OCI-LY7 (cell line): Measurements from ENCODE around the gene KCNJ15. TPM values are rescaled to one million over a fixed set of nuclear protein-coding genes. Genes with fewer than 3 reads are reported as not detected.

ENCODE experiments used
- BruUV-seq: library from RNA; stranded (reverse); fragments of 400-500 nt; replicated peaks from 2 replicates; lab custom pipeline; 2021; lab: Mats Ljungman, UMichigan
- CTCF ChIA-PET: fragments of 300-600 bp; sonication (Branson Sonifier 250); formaldehyde crosslinking; loops from one replicate; lab custom pipeline; 2022; ENCODE audit warnings: antibody characterized with exemption; ENCODE audit not compliant: unreplicated experiment; lab: Charles Lee
- POLR2A ChIA-PET: fragments of 300-600 bp; sonication (Branson Sonifier 250); formaldehyde crosslinking; loops from one replicate; lab custom pipeline; 2022; ENCODE audit warnings: antibody characterized with exemption; lab: Charles Lee
- DNase-seq: peaks from one replicate; pipeline ENCODE4 v3.0.0-alpha.2; 2015; ENCODE audit warnings: low spot score
- H2AFZ ChIP-seq: fragments of 200-600 bp; sonication (generic), shearing (Covaris generic); 2 replicates; pipeline ENCODE4 v1.6.1; 2014; ENCODE audit warnings: mild to moderate bottlenecking, antibody characterized with exemption, low read length, moderate library complexity
- H3K27ac ChIP-seq: fragments of 200-600 bp; sonication (generic); 2 replicates; pipeline ENCODE4 v1.5.1; 2014; ENCODE audit warnings: mixed run types, low read depth, mild to moderate bottlenecking, moderate library complexity, low read length, inconsistent platforms; ENCODE audit not compliant: poor library complexity, severe bottlenecking
- H3K36me3 ChIP-seq: fragments of 200-600 bp; sonication (generic); 2 replicates; pipeline ENCODE4 v1.6.1; 2014; ENCODE audit warnings: mild to moderate bottlenecking, antibody characterized with exemption, low read length, moderate library complexity, mixed read lengths; ENCODE audit not compliant: insufficient read depth
- H3K4me1 ChIP-seq: fragments of 200-600 bp; sonication (generic); 2 replicates; pipeline ENCODE4 v1.5.1; 2014; ENCODE audit warnings: mild to moderate bottlenecking, low read length; ENCODE audit not compliant: insufficient read depth, poor library complexity, severe bottlenecking
- H3K4me2 ChIP-seq: fragments of 200-600 bp; sonication (generic); 2 replicates; pipeline ENCODE4 v1.6.1; 2014; ENCODE audit warnings: mild to moderate bottlenecking, low read length
- H3K4me3 ChIP-seq: fragments of 200-600 bp; sonication (generic); 2 replicates; pipeline ENCODE4 v1.5.1; 2014; ENCODE audit warnings: mild to moderate bottlenecking, low read depth, low read length; ENCODE audit not compliant: poor library complexity, severe bottlenecking
- H3K79me2 ChIP-seq: fragments of 200-600 bp; sonication (generic); 2 replicates; pipeline ENCODE4 v1.6.1; 2016; ENCODE audit warnings: low read depth, mild to moderate bottlenecking, low read length, moderate library complexity, mixed read lengths; ENCODE audit not compliant: insufficient read depth
- H3K9me2 ChIP-seq: fragments of 200-600 bp; sonication (generic); 2 replicates; pipeline ENCODE4 v1.6.1; 2016; ENCODE audit warnings: mild to moderate bottlenecking, low read length, mixed read lengths; ENCODE audit not compliant: insufficient read depth
- H3K9me3 ChIP-seq: fragments of 200-600 bp; sonication (generic); 2 replicates; pipeline ENCODE4 v1.6.1; 2014; ENCODE audit warnings: mild to moderate bottlenecking, mixed run types, low read length, mixed read lengths
- H4K20me1 ChIP-seq: fragments of 200-600 bp; sonication (generic); 2 replicates; pipeline ENCODE4 v1.6.1; 2014; ENCODE audit warnings: mild to moderate bottlenecking, antibody characterized with exemption, low read length, moderate library complexity, mixed read lengths; ENCODE audit not compliant: insufficient read depth
- CTCF ChIP-seq: fragments of 200-600 bp; sonication (generic); conservative IDR thresholded peaks from 2 replicates; pipeline ENCODE4 v1.5.1; 2014; ENCODE audit warnings: mild to moderate bottlenecking, antibody characterized with exemption, low read length, moderate library complexity, mixed read lengths
- EZH2phosphoT487 ChIP-seq: fragments of 200-600 bp; sonication (generic); IDR thresholded peaks from 2 replicates; pipeline ENCODE4 v1.6.1; 2018; ENCODE audit warnings: low read depth, borderline replicate concordance, mild to moderate bottlenecking, mixed run types, antibody characterized with exemption, low read length, moderate library complexity, mixed read lengths
- intact Hi-C: fragments of 100-400 bp; cut with micrococcal nuclease; formaldehyde crosslinking; loops from one replicate; pipeline ENCODE4 v1.10.0; 2022; ENCODE audit not compliant: unreplicated experiment
- total RNA-seq, 2 experiments: library from RNA; depleted of rRNA in 1 of 2; stranded (reverse); fragments of >200 nt in 1 of 2; shearing (Covaris generic) in 1 of 2; gene quantifications; 2 replicates each; pipeline ENCODE4 v1.2.3, GENCODE V29; 2014 to 2022

Gene KCNJ15
- total RNA-seq, 2 experiments from 2014 or later = not detected

GRCh38 chr21:38301321-38302214, 44.8 kb downstream of the KCNJ15 start:
- BruUV-seq = no TSS peak

DNA sequence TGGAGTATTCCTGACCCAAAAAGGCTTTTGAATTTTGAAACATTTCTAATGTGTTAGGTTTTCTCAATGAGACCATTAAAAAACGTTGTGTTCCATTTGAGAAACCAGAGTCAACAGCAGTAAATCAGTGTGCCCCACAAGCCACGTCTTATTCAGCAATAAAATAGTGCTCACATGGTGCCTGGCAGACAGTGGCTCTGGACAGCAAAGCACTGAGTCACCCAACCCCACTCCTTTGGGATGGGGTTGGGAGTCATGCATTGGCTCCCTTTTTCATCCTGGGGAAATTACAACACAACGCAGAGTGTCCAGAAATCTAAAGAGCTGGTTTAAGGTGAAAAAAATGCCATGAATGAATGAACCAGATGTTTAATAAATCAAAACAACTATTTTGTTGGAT, 46.5 kb downstream of the KCNJ15 start:
- Histone ChIP-seq H2AFZ (no peak overlapping the region), H3K27ac (no peak overlapping the region), H3K4me1 (no peaks in the 10 kb centered on the region), H3K9me2 (no peaks in the 10 kb centered on the region), H3K4me2 (no peak overlapping the region), H3K79me2 (no peaks in the 10 kb centered on the region), H3K4me3 (no peak overlapping the region), H3K36me3 (no peaks in the 10 kb centered on the region), H4K20me1 (no peaks in the 10 kb centered on the region), H3K9me3 (no peaks in the 10 kb centered on the region)
- BruUV-seq = no TSS peak
- ChIA-PET POLR2A (no interaction called here), CTCF (no interaction called here)
- no peak for TF ChIP-seq EZH2phosphoT487
- TF ChIP-seq CTCF = no peak
- DNase-seq = no peak
- intact Hi-C loops = no loop called here

More at GRCh38 chr21:38301321-38302214, 44.8 kb downstream of the KCNJ15 start:
- no peak overlapping the region for H3K4me3 ChIP-seq
- no peak overlapping the region for H3K27ac ChIP-seq
- H3K79me2 ChIP-seq = no peaks in the 10 kb centered on the region
- no peaks in the 10 kb centered on the region for H3K9me3 ChIP-seq
- no peaks in the 10 kb centered on the region for H3K36me3 ChIP-seq
- no peaks in the 10 kb centered on the region for H4K20me1 ChIP-seq
- DNase-seq = no peak
- H3K9me2 ChIP-seq = no peaks in the 10 kb centered on the region
- POLR2A ChIA-PET = interaction anchor here (0.6 kb wide), 1 partner anchor 395 kb away, joined by 3 read pairs; no protein-coding TSS in a partner anchor
- H3K4me1 ChIP-seq = no peaks in the 10 kb centered on the region
- intact Hi-C loops = no loop called here
- no peak overlapping the region for H2AFZ ChIP-seq
- TF ChIP-seq CTCF = no peak
- no peak for TF ChIP-seq EZH2phosphoT487
- CTCF ChIA-PET = no interaction called here
- H3K4me2 ChIP-seq = no peak overlapping the region
